Thyroid gland (tissue), 4 donors: ENCODE measurements around the gene NFIB. TPM values are rescaled to one million over a fixed set of nuclear protein-coding genes. Genes with fewer than 3 reads are reported as not detected.

Source experiments
- DNase-seq, 2 donors: peaks; one replicate each; pipeline ENCODE4 v3.0.0-alpha.2; 2019
- H3K27ac ChIP-seq, 3 donors: fragments of 200-600 bp; sonication (generic); 1 replicate in 2 of 3; 2 replicates in 1 of 3; pipeline ENCODE4 v1.5.1; 2016 to 2019; ENCODE audit warnings: mild to moderate bottlenecking in 1 of 3, moderate library complexity in 1 of 3
- H3K27me3 ChIP-seq: fragments of 200-600 bp; sonication (generic); one replicate; pipeline ENCODE4 v1.5.1; 2019
- H3K36me3 ChIP-seq, 2 donors: fragments of 200-600 bp; sonication (generic); one replicate each; pipeline ENCODE4 v1.5.1; 2016 to 2019
- H3K4me1 ChIP-seq, 2 donors: fragments of 200-600 bp; sonication (generic); one replicate each; pipeline ENCODE4 v1.5.1; 2017 to 2019
- H3K4me3 ChIP-seq, 3 donors: fragments of 200-600 bp; sonication (generic); replicated peaks in 1 of 3; 1 replicate in 2 of 3; 2 replicates in 1 of 3; pipeline ENCODE4 v1.5.1; 2016; ENCODE audit warnings: mild to moderate bottlenecking in 1 of 3
- H3K9me3 ChIP-seq: fragments of 200-600 bp; sonication (generic); one replicate; pipeline ENCODE4 v1.5.1; 2017
- POLR2A ChIP-seq, 2 donors: fragments of 450-650 bp; IDR thresholded peaks; one replicate each; pipeline ENCODE4 v1.6.1; 2017; ENCODE audit warnings: antibody characterized with exemption in 2 of 2, mild to moderate bottlenecking in 2 of 2, moderate library complexity in 1 of 2
- WGBS, 2 donors: methylation state at CpG; one replicate each; pipeline ENCODE4 v1.1.5; 2017; 5-methylcytosine and 5-hydroxymethylcytosine counted together
- intact Hi-C: fragments of 100-400 bp; cut with DNase I; formaldehyde crosslinking; loops from one replicate; pipeline ENCODE4 v1.15.1; 2023
- total RNA-seq, 4 donors: library from RNA; depleted of rRNA; stranded (reverse); fragments of >200 nt; gene quantifications; one replicate each; pipeline ENCODE4 v1.2.3, GENCODE V29; 2016
- TF ChIP-seq, protein P1 (sequence below), 6 experiments: fragments of 200-600 bp in 3 of 6; fragments of 450-650 bp in 3 of 6; sonication (generic) in 3 of 6; IDR thresholded peaks; one replicate each; pipeline ENCODE4 v1.5.1; 2016 to 2019; ENCODE audit warnings: antibody characterized with exemption in 6 of 6, mild to moderate bottlenecking in 2 of 6, inconsistent platforms in 1 of 6, moderate library complexity in 1 of 6

The NFIB gene
- total RNA-seq, 4 donors from 2014 or later, result 57.9 to 144 (median 125) TPM

DNA sequence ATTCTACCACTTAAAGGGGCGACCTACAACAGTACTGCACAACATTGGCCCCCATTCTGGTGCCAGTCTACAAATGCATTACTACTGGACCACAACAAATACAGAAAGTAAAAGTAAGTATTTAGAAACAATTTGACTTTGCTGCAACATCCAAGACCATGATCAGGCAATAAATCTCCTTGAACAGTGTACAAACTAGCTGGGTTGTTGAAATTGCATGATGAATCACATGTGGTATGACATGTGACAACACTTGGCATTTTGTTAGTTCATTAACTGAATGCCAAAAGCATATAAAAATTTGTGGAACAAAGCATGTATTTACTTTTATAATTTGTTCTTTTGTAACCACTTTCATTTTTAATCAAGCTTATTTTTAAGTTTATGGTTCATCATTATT lies 270.5 kb downstream of the NFIB start:
- no peaks in the 10 kb centered on the region for H3K27me3 ChIP-seq
- H3K4me1 ChIP-seq, result peaks cover 0 to 5% of the 10 kb centered on the region in 2 donors
- intact Hi-C loops, result no loop called here
- no peak overlapping the region for H3K4me3 ChIP-seq
- WGBS, 2 donors, result 88 to 100% methylated on average over 1 of the region's 1 CpG
- H3K9me3 ChIP-seq, result no peaks in the 10 kb centered on the region
- H3K36me3 ChIP-seq, result no peaks in the 10 kb centered on the region
- TF ChIP-seq POLR2A (IDR thresholded peaks at IDR 0.05), result no peak
- TF ChIP-seq, protein P1, sequence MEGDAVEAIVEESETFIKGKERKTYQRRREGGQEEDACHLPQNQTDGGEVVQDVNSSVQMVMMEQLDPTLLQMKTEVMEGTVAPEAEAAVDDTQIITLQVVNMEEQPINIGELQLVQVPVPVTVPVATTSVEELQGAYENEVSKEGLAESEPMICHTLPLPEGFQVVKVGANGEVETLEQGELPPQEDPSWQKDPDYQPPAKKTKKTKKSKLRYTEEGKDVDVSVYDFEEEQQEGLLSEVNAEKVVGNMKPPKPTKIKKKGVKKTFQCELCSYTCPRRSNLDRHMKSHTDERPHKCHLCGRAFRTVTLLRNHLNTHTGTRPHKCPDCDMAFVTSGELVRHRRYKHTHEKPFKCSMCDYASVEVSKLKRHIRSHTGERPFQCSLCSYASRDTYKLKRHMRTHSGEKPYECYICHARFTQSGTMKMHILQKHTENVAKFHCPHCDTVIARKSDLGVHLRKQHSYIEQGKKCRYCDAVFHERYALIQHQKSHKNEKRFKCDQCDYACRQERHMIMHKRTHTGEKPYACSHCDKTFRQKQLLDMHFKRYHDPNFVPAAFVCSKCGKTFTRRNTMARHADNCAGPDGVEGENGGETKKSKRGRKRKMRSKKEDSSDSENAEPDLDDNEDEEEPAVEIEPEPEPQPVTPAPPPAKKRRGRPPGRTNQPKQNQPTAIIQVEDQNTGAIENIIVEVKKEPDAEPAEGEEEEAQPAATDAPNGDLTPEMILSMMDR (IDR thresholded peaks at IDR 0.05), result no peak
- no peak overlapping the region for H3K27ac ChIP-seq
- DNase-seq, result no peak

DNA sequence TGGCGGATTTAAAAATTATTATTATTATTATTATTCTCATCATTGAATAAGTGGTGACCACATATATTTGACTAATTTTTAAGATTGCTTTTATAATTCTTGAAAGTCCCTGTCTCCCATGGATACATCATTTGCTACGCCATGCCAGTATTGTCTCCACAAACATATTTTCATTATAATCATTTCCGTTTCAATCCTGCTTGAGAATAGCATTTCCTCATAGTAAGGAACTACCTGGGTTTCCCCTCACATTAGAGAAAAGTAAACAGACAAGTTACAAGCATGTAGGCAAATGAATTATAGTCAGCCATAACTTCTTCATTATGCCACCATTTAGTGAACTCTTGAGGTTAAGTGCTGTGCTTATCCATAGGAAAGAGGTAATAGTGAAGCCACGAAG lies 276.6 kb downstream of the NFIB start:
- intact Hi-C loops, result no loop called here
- Histone ChIP-seq H3K27me3 (no peaks in the 10 kb centered on the region), H3K4me1 (peaks cover 0 to 3% of the 10 kb centered on the region in 2 donors), H3K27ac (no peak overlapping the region), H3K4me3 (no peak overlapping the region), H3K9me3 (no peaks in the 10 kb centered on the region), H3K36me3 (no peaks in the 10 kb centered on the region)
- TF ChIP-seq, protein P1 (IDR thresholded peaks at IDR 0.05), result no peak
- TF ChIP-seq POLR2A (IDR thresholded peaks at IDR 0.05), result no peak
- WGBS, 2 donors, result 83 to 93% methylated on average over 4 of the region's 4 CpGs
- no peak for DNase-seq

DNA sequence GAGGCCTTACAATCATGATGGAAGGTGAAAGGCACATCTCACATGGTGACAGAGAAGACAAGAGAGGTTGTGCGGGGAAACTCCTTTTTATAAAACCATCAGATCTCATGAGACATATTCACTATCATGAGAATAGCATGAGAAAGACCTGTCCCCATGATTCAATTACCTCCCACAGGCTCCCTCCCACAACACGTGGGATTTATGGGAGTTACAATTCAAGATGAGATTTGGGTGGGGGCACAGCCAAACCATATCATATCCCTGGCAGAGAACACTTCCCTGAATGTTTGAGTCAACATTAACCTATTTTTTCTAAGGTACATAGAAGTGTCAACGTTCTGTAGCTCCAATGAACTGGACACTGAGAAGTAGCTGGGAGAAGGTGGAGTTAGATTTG lies 280.9 kb downstream of the NFIB start:
- no peak for DNase-seq
- WGBS, 2 donors, result 89 to 96% methylated on average over 3 of the region's 3 CpGs
- intact Hi-C loops, result no loop called here
- Histone ChIP-seq H3K36me3 (no peaks in the 10 kb centered on the region), H3K4me1 (peaks cover 22 to 23% of the 10 kb centered on the region in 2 donors), H3K27me3 (no peaks in the 10 kb centered on the region), H3K27ac (no peak overlapping the region), H3K4me3 (no peak overlapping the region), H3K9me3 (no peaks in the 10 kb centered on the region)
- no peak for TF ChIP-seq POLR2A (IDR thresholded peaks at IDR 0.05)
- TF ChIP-seq, protein P1 (IDR thresholded peaks at IDR 0.05), result no peak
